Nucleus accumbens (tissue), 56 donors: ENCODE results near the gene HEPHL1.
"Not testable (repeated sequence)": the region's sequence is repeated elsewhere in the genome, so short reads cannot be mapped to it uniquely, and the experiment has no call there.

Source experiments
- DNase-seq, 56 donors: peaks; one replicate each; lab custom pipeline; 2025; lab: John Stamatoyannopoulos, UW

HEPHL1 gene

DNA sequence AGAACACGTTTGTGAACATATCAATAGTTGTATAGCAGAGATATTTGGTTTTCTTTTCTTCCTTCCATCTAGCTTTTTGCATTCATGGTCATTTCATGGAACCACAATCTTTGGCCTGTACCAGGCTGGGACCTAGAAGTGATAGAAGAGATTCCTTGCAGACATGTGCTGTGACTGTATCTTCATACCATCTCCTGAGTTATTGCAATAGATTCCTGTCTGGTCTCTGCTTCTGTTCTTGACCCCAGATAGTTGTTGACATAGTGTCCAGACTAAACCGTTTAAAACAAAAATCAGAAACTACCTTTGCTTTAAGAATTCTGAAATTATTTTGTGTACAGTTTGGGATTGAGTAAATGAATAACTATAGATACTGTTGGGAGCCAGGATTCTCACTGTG lies 124.3 kb downstream of the HEPHL1 start:
- no peak for DNase-seq

DNA sequence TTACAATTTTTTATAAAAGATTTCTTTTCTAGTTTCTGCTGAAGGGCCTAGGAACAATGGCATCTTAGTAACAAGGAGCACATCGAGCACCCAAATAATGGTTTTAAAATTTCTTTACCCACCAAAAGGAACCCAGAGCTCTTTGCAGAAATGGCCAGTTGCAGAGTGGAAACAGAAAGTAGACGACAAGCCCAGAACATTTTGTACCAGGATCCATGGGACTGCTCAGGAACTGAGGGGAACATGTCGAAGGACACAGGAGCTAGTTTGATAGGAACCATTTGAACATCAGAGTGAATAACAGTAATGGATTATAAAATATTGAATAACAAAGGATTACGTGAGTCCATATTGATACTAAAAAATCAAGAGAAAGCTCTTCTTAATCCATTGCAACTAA lies 124.8 kb downstream of the HEPHL1 start:
- DNase-seq, result no peak

DNA sequence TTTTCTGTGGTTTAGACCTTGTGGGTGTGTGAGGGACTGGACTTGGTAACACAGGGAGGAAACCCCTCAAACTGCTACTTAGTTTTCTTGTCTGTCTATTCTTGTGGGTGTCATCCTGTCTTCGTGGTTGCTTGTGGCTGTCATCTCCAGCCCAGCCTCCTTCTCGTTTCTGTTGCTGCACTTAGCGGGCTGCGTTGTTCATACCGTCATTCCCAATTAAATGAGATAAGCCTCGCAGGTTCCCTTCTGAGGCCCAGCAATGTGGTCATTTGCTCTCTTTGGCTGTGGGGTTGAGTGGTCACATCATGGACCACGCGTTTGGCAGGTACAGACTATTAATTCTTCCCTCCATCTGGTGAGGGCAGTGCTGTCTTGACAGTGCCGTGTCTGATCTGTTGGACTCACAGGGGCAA lies 126.3 kb downstream of the HEPHL1 start:
- DNase-seq, result no peak

DNA sequence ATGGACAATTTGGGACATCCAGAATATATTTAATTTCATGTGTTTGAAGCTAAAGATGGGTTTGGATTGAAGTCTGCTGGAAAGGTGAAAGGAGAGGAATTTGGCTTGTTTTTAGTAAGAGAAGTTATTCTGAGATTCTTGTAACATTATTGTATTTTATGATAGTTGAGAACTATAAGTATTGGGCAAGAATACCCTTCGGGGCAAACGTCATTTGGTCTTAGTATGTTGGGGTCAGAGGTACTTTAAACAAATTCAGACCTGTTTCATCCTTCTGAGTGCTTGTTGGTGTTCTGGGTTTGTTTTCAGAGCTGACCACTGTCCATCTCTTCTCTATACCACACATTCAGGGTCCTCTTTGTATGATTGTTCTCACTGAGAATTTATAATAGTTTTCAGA lies 127.0 kb downstream of the HEPHL1 start:
- no peak for DNase-seq

DNA sequence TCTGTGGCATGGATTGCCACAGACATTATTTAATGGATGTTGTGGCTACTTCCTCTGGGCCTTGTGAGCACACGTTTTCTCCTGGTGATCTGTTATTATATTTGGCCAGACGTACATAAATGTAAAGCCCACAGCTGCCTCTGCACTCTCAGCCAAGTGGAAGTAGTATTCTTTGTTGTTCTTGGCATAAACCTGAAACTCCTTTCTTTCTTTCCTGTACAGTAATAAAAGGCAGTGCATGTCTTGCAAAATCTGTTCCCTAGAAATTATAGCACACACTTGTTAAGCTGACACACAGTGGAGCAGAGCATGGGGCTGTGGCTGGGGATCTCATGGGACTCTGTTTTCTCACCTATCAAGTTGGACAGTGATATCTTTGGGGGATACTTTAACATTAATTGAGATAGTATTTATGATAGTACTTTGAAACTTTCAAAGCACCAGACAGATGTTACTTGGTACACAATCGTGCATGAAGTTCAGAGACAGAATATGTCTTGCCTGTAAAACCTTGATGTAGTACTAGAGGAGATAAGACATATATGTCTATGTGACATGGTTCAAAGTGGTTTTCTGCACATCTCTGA lies 128.4 kb downstream of the HEPHL1 start:
- no peak for DNase-seq

DNA sequence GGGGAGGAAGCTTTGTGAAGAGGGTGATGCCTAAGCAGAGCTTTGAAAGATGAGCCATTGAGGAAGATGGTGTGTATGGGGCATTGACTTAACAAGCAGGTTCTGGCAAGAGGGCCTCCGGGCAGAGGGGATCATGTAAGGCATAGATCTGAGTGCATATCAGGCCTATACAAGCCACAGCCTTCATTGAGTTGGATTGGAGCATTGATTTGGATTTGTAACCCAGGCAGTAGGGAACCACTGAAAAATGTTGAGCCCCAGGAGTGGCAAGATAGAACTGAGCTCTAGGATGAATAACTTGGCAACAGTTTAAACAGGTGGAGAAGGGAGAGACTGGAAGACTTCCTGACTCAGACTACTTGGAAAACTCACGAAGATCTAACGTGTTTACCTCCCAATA lies 128.9 kb downstream of the HEPHL1 start:
- no peak for DNase-seq

DNA sequence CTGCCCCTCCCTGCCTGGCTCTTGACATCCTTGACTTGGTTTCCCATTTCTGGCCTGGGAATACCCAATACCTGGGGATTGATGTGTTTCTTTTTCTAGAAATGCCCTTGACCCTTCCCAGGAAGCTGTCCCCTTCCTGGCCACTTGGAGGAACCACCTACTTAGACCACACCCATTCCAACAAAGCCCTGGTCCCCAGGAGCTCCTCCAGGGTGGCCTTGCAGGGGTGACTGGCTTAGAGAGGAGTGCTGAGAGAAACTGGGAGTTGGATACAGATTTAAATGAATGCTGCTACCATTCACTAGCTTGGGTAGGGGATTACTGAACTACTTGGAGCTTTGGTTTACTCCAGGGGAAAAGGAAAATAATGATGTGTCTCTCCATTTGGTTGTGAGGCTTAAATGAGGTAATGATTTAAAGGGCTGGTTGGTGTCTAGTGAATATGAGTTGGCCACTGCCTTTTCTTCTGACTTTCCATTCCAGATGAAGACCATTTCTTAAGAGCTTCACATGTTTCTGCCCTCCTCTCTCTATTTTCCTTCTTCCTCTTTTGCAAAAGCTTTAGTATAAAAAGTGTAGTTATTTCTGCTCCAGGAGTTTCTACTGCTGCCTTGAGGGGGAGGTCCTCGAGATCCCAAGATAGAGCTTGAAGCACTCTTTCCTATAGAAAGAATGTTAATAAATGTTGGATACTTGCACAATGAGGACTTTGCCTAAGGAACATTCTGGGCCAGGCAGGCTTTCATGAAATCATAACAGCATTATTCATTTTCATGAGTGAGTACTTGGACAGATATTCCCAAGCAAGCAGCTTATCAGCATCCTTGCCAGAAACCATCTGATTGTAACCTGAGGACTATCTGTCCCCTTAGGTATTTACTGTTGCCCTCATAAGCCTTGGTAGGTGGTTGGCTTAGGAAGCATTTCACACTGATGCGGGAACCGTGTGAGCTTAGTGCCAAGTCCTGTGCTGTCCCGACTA lies 129.8 kb downstream of the HEPHL1 start:
- no peak for DNase-seq

DNA sequence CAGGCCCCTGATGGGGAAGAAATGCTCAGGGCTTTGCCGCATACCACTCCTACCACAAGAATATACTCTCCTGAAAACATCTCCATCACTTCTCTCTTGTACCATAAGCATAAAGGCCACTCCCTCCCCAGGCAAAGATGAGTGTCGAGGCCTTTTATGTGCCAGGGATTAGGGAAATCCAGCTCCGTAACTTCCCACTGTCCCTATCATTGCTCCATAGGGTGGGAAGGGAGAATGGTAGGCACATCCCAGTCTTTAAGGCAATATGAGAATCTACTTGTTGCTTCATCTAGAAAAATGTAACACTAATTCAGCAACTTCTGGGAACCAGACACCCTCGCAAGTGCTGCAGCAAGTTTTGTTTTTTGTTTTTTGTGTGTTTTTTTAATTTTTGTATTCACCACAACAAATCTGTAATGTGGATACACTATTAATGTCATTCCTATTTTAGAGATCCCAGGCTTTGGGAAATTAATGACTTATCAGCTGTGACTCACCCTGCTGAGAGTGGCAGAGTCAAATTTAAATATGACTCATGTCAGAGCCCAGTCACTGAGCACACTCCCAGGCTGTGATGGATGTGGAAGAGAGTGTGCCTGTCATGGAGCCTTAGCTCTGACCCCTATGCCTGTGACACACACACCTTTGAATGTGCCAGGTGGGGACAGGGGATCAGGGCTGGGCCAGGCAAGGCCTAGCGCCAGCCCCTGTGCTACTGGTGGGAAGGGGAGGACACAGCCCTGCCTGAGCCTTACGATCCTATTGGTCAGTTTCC lies 130.9 kb downstream of the HEPHL1 start:
- peak in 10 of 56 donors; percentile 9 to 53 (median 32) for DNase-seq

DNA sequence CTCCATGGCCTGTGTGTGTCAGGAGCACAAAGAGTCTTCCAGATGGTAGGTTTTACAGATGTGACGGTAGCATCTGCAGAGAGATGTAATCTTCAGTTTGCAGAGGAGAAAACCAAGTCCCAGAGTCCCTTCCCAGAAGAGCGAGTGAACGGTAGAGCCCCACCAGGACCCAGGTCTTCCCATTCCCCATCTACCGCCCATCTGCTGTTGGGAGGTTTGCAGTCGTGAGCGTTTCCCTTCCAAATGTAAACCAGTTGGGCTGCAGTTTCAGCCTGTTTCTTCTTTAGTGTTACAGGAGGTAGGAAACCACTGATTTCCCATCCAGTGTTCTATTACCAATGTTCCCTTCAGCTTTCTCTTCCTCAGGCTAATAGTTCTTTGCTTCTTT lies 131.5 kb downstream of the HEPHL1 start:
- DNase-seq, result no peak

DNA sequence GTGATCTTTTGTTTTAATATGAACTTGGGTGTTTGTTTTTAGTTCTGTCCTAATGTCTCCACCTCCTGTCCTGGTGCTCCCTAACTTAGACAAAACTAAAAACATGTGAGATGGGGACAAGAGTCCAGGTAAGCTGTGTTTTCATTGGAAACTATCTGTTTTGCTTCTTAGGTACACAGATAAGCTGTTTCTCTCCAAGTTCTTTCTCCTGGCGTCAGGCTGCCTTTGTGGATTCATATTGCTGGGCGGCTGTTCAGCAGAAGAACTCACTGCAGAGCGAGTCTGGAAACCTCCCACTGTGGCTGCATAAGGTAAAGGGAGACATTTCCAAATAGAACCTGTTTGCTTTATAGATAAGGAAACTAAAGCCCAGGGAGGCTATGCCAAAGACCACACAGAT lies 132.2 kb downstream of the HEPHL1 start:
- no peak for DNase-seq

DNA sequence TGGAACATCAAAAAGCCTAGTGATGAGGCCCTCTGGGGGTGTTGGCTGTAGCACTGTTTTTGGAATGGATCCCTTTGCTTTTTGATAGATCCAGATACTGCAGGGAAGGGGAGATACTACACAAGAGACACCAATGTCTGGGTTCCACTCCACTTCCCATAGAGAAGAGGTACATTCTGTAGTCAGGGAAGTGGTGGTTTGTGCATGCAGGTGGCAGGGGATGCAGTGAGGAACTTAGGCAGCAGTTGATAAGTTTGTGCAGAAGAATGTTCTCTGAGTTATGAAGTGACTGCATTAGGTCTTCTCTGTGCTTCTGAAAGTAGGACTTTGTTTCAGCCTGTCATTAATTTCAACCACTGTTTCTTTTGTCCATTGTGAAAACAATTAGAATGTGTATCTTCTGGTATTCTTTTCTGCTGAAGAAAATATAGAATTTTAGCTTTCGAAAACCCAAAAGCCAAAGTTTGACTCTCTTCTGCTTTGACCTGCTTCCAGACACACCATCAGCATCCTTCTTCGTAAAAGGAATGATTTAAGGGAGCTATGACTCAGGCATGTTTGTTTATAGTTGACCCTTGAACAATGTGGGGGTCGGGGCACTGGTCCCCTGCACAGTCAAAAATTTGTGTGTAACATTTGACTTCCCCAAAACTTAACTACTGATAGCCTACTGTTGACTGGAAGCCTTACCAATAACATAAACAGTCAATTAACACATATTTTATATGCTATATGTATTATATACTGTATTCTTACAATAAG lies 133.1 kb downstream of the HEPHL1 start:
- DNase-seq, result no peak

DNA sequence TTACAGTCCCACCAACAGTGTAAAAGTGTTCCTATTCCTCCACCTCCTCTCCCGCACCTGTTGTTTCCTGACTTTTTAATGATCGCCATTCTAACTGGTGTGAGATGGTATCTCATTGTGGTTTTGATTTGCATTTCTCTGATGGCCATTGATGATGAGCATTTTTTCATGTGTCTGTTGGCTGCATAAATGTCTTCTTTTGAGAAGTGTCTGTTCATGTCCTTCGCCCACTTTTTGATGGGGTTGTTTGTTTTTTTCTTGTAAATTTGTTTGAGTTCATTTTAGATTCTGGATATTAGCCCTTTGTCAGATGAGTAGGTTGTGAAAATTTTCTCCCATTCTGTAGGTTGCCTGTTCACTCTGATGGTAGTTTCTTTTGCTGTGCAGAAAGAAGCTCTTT lies 136.2 kb downstream of the HEPHL1 start:
- not testable (repeated sequence) for DNase-seq
